Measurements from ENCODE around the gene SLAMF9. TPM values are rescaled to one million over a fixed set of nuclear protein-coding genes. Genes with fewer than 3 reads are reported as not detected.
A peak's percentile ranks its signal among the peaks of the same experiment; 100 is the strongest.

SLAMF9 gene
- total RNA-seq, 2 donors from 2014 or later = 0.38 TPM; not detected in 1

DNA sequence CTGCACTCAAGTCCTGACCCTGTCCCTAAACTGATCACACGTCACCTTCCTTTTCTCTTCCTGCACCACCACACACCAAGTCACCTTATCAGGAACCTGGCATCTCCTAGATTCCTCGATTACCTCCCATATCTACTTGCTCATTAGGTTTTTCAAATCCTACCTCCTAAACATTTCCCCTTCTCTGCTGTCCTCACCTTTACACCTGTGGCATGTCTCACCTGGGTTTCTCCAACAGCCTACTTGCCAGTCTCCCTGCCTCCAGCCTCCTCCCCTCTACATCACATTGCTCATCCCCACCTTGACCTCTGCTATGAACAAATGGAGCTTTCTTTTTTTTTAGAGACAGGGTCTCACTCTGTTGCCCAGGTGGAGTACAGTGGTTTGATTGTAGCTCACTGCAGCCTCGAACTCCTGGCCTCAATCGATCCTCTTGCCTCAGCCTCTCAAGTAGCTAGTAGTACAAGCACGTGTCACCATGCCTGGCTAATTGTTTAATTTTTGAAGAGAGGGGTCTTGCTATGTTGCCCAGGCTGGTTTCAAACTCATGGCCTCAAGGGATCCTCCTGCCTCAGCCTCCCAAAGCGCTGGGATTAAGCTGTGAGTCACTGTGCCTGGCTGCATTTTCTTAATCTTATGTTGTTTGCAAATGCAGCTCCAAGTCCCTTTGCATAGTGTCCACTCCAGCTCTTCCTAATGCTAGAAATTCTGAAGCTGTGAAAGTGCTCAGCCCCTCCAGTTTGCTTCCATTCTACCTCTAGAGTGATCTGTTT is 14.9 kb downstream of the SLAMF9 start:
- intact Hi-C loops (cut with DNase I) = loop anchor here in 1 of 2 donors (5.0 kb wide), 1 partner anchor 68 kb away; no protein-coding TSS in a partner anchor
- DNase-seq (ENCODE audit: low spot score) = no peak

DNA sequence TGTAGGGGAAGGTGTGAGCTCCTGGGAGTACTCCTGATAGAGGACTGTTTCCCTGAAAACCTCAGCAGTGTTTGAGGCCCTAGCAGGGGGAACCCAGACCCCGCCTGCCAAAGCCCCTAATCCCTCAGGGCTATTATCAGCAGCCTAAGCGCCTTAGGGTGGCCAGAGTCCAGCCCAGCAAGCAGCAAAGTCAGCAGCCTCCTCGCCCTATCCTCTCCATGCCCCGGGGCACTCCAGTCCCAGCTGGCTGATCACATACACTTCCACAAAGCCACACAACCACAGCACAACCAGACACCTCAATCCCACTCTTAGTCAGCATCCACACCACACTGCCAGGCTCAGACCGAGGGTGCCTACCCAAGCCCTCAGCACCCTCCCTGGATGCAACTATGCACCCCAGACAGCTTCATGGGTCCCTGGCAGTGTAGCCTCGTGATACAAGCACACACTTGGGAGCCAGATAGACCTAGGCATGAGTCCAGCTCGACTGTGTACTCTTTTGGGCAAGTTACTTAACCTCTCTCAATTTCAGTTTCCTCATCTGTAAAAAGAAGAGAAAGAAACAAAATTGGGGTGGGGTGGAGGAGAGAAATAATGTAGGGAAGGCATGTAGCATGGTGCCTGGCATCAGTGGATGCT is 15.7 kb downstream of the SLAMF9 start:
- intact Hi-C loops (cut with DNase I) = loop anchor here in 1 of 2 donors (5.0 kb wide), 1 partner anchor 69 kb away; no protein-coding TSS in a partner anchor
- no peak for DNase-seq (ENCODE audit: low spot score)

DNA sequence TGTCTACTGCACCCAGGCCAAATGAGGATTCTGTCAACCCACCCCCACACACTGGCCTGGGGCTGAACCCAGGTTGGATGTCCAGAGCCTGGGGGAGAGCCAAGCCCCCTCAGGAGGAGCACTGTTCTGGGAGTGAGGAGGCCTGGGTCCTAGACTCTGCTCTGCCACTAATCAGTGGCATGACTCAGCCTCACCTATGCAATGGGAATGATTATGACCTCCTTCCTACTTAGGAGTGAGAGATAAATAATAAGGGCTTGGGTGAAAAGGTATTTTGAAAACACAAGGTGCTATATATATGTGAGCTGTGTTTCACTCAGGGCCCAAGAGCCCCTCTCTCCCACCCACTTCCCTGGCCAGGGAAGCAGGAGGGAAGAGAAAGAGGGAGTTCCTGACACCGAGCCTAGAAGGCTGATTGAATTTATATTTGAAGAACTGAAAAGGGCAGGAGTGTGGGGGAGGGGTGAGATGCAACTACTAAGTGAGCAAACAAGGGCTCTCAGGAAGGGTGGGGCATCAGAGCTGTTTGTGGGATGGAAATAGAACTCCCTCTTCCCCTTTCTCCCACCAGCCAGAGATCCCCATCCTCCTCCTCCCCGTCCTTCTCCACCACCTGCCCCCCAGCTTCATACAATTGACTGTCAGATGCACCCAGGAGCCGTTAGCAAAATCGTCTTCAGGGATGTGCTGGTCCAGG is 16.8 kb downstream of the SLAMF9 start:
- intact Hi-C loops (cut with DNase I) = loop anchor here in 1 of 2 donors (5.0 kb wide), 1 partner anchor 70 kb away; no protein-coding TSS in a partner anchor
- no peak for DNase-seq (ENCODE audit: low spot score)

DNA sequence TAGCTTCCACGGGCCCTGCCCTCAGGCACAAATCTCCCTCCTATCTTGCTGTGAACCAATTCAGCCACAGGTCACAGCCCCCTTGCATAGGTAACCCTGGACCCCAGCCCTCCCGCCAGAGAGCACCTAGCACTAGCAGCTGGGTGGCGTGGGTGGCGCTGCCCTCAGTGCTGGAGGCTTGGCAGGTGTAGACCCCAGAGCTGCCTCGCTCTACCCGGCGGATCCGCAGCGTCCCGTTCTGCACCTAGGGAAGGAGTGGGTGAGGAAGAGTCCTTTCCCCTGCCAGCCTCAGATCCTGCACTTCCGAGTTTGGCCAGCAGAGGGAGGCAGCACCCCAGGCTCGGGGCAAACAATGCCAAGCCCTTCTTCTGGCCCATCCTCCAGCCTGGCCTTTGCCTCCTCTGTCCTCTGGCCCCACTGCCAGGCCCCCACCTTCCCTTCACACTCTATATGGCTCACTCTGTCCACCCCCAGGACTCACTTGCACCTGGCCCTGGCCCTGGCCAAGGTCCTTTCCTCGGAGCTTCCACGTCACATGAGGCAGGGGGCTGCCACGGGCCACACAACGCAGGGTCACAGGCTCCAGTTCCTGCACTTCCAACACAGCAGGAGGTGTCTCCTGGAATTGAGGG is 17.6 kb downstream of the SLAMF9 start:
- DNase-seq (ENCODE audit: low spot score) = peak; percentile 94
- intact Hi-C loops (cut with DNase I) = loop anchor here in 1 of 2 donors (5.0 kb wide), 1 partner anchor 71 kb away; no protein-coding TSS in a partner anchor

DNA sequence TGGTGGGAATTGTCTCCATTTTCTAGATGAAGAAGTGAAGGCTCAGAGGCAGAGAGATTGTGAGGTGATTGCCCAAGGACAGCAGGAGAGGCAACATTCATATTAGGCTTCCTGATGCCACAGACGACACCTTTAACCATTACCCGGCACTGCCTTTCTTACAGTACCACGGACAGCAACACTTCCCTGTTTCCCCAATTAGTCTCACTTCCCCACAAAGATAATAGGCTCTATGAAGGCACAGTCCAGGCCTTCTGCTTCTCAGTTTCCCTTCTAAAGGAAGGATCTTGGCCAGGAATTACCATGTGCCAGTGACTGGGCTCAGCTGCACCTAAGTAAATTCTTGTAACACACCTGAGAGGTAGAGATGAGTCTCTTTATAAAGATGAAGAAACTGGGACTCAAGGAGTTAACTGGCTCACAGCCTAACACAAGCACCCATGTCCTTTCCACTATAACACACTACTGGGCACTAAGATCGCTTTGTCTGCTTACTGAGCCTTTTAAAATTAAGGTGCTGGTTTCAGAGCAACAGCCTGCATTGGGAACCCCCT is 18.2 kb downstream of the SLAMF9 start:
- intact Hi-C loops (cut with DNase I) = loop anchor here in 1 of 2 donors (5.0 kb wide), 1 partner anchor 72 kb away; no protein-coding TSS in a partner anchor
- DNase-seq (ENCODE audit: low spot score) = no peak

DNA sequence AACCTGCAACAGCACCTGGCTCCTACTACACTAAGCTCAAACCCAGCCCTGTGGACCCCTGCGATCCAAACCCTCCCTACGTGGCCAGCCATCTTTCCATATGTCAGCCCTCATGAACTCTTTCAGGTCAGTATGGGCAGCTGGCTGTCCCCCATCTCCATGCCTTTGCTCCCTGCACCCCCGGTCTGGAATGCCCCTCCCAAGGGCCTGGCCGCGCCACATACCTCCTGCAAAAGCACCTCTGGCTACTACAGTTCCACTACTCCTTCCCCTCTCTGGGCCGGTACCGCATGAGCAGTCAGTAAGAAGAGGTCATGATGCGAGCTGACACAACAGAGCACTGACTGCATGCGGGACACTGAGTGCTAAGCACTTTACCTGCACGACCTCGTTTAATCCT is 18.7 kb downstream of the SLAMF9 start:
- intact Hi-C loops (cut with DNase I) = loop anchor here in 1 of 2 donors (5.0 kb wide), 1 partner anchor 72 kb away; no protein-coding TSS in a partner anchor
- no peak for DNase-seq (ENCODE audit: low spot score)

DNA sequence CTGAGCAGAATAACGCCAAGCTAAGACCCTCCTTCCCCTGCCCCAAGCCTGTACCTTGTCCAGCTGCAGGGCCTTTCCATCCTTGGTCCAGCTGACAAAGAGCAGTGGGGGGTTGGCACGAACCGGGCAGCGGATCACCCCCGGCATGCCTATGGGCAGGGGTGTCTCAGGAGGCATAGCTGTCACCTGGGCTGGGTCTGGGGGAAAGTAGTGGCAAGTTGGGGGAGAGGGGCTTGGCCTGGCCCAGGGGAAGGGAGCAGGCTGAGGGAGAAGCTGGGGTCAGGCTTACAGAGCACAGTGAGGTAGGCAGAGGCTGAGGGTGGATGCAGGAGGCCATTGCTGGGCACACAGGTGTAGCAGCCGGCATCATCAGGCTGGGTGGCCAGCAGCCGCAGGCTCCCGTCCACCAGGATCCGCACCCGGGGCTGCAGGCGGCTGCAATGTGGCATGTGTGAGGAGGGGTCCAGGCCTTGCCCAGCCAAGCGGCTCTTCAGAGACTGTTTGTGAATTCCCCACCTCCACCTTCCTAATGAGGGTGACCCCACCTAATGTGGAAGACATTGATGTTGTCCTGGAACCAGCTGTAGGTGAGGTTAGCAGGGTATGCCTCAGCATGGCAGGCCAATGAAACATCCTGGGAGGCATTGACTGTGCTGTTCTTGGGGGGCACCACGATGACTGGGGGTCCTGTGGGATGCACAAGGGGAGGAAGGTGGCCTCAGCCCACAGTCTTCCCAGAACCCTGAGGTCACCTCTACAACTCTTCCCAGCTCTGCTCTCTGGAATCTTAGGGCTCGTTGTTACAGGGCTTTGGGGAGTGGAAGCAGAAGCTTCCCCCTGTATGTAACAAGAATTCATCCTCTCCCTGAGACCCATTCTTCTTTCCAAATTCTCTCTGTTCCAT is 19.6 kb downstream of the SLAMF9 start:
- intact Hi-C loops (cut with DNase I) = loop anchor here in 1 of 2 donors (5.0 kb wide), 1 partner anchor 73 kb away; no protein-coding TSS in a partner anchor
- no peak for DNase-seq (ENCODE audit: low spot score)

DNA sequence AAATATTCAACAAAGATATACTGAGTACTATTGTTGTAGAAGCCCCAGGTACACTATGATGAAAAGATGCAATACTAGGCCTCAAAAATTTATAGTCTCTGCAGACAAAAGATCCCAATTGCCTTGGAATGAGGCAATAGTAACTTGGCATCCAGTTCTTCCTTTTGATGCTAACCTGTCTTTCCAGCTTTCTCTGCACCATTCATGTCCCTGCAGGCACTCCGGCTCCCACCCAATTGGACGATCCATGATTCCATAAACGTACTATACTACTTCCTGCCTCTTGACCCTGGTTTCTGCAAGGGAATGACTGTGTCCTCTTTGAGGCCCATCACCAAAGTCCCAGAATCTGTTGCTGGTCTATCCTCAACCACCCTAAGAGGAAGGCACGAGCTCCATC is 20.7 kb downstream of the SLAMF9 start:
- intact Hi-C loops (cut with DNase I) = no loop called here

DNA sequence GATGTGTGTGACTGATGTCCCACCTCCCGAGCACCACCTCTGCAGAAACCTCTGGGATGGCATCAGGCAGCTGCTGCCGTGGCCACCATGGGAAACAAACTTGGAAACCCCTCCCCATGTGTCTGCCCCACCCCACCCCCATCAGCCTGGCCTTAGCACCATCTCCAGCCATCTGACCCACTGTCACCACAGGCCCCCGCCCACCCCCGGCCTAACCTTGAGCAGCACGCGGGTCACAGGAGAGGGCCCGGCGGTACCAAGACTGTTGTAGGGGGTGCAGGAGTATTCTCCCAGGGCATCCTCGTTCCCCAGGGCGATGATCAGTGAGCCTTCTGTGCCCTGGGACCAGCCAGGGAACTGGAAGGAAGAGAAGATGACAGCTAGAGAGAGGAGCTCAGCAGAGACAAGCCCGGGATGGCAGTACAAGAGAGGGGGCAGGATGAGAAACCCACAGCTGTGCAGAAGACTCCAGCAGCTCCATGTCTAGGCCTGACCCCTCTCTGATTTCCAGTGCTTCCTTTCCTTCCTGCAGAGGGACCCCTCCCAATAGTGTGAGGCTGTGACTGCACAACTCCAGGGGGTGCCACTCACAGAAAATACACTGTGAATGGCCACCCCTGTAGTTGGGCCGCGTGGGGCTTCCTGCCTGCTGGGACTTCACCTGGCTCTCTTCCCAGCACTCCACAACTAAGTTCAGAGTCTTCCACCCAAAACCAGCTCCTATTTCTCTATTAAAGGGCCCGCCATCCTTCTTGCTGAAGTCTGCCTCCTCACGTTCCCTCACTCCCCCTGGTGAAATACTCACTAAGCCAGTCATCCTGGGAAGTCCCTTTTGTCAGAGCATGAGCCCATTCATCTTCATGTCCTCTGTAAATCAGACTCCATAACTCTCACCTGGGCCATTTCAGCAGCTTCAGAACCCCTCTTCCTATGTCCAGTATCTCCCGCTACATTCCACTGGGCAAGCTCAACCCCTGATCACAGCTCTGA is 21.4 kb downstream of the SLAMF9 start:
- intact Hi-C loops (cut with DNase I) = no loop called here
- peak; percentile 66 for DNase-seq (ENCODE audit: low spot score)

More for the DNA sequence above, 20.7 kb downstream of the SLAMF9 start:
- DNase-seq (ENCODE audit: low spot score) = no peak

DNA sequence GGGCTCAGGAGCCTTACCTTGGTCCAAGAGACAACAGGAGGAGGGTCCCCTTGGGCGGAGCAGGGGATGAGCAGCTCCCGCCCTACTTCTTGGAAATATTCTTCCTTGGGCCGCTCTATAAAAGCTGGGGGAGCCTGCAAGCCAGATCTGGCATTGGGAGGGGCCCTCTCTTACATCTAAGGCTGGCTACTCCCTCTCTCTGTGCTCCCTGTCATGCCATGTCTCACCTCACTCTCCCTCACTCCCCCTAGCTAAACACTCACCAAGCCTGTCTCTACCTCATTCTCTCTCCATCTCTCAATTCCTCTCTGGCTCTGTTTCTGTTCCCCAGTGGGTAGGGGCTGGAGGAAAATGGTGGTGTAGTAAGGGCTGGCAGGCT is 22.3 kb downstream of the SLAMF9 start:
- intact Hi-C loops (cut with DNase I) = no loop called here
- DNase-seq (ENCODE audit: low spot score) = no peak

DNA sequence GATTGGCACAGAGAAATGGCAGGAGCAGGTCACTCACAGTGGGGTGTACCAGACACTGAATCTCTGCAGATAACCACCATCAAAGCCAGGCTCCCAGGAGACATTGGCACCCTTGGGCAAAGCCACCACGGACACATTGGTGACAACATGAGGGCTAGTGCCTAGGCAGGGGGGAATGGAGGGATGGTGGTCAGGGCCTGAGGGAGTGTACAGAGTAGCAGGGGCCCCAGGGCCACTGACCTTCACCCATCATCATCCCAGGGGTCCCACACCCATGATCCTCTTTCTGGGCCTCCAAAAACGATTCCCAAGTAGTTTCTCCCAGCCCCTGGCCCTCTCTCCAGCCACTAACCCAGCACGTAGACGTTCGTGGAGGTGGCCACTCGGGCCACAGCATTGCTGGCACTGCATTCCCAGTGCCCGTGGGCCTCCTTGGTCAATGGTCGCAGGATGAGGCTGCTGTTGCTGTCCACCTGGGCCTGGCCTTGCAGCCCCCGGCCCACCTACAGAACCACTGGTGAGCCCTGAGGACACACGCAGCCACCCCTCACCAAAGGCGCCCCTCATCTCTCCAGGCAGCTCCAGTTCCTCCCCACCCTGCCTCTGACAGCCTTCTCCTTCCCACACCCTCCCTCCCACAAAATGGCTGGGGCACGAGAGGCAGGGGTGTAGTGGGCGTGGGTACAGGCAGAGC is 22.8 kb downstream of the SLAMF9 start:
- intact Hi-C loops (cut with DNase I) = no loop called here
- DNase-seq (ENCODE audit: low spot score) = peak; percentile 67

DNA sequence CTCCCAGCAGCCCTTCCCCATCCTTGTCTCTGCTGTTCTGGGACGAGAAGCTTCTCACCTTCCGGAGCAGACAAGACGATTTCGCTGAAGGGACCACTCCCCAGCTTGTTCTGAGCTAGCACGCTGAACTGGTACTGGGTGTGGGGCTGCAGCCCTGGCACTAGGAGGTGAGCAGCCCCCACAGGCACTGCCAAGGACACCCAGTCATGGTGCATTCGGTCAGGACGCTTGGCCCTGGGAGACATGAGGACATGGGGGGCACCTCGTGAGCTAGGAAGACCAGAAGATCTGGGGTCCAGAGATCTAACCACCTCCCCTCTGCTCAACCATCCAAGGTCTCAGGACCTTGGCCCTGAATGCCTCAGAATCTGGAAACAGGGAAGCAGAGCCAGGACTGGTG is 23.4 kb downstream of the SLAMF9 start:
- intact Hi-C loops (cut with DNase I) = no loop called here
- peak; percentile 45 for DNase-seq (ENCODE audit: low spot score)

DNA sequence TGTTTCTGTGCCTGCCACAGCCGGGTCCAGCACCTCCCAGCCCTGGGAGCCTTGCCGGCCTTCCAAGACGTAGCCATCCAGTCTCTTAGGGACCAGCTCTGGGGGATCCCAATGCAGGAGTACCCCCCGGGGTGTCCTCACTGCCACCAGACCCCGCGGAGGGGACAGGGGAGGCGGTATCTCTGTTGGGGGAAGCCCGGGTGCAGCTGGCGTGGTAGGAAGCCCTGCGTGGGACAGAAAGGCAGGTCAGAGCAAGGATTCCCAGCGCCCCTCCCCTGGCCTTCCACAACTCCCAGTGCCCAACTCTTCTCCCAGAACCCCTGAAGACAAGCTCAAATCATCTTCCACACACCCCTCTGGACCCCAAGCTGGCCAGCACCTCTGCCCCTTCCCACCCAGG is 23.8 kb downstream of the SLAMF9 start:
- no peak for DNase-seq (ENCODE audit: low spot score)
- intact Hi-C loops (cut with DNase I) = no loop called here

DNA sequence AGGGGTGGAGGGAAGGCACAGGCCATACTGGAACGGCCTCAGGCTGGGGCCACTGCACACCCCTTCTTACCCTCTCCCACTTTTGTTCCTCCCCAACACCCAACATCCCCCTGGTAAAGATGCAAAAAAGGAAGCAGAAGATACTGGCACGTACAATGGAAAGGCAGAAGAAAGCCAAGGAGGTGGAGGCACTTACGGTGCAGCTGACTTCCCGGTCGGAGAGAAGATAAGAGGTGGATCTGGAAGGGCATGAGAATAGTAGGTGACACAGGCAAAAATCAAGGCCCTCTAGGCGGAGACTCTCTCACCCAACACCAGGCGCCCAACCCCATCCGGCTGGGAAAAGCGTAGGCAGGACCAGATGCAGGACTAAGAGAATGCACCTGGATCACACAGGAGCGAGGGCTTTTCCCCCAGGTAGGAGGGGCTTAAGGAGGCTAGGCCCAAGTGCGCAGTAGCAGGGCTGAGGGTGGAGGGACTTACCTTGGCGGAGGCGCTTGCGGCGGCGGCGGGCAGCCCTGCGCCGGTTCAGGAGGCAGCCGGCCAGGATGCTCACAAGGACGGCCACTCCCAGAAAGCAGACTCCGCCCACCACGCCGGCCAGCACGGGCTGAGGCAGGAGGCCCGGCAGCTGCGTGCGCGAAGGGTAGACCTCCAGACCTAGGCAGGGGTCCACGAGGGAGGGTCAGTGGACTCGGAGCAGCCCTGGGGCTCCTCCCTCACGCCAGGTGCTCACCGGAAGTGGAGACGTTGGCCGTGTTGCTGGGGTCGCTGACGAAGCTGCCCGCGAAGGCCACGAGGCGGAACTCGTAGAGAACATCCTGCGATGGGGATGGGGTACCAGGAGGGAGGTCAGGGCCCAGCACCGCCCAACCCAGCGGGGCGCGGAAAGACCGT is 24.6 kb downstream of the SLAMF9 start:
- DNase-seq (ENCODE audit: low spot score) = no peak
- intact Hi-C loops (cut with DNase I) = no loop called here

DNA sequence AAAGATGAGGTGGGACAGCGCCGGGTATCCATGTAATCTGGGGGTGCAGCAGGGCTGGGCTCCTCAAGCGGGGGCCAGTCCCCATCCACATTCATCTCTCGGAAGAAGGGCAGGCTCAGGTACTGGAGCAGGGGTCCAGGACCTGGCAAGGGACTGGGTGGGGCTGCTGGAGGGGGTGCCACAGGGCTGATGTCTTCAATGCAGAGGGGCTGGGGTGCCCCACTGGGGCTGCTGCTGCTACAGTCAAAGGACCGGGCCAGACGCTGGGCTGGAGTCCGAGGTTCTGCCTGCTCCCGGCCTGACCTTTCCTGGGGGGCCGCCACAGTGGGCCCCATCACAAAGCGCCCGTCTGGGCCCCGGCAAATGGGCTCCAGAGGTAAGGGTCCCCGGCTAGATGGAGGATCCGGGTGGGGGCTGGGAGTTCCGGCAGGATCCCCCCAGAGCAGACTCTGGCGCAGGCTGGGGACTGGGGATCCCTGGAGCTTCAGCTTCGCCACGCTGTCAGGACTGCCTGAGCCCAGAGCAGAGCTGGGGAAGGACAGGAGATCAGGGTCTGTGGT is 25.5 kb downstream of the SLAMF9 start:
- DNase-seq (ENCODE audit: low spot score) = no peak
- intact Hi-C loops (cut with DNase I) = no loop called here
